Neural cell (in vitro differentiated cells): Measurements from ENCODE around the gene DNAL1. TPM values are rescaled to one million over a fixed set of nuclear protein-coding genes. Genes with fewer than 3 reads are reported as not detected.

Experiments
- H2AFZ ChIP-seq: fragments of 200-600, 300-800 bp; sonication (generic), shearing (Covaris generic); 2 replicates; pipeline ENCODE4 v1.6.0; 2014; ENCODE audit warnings: low read depth, mild to moderate bottlenecking, antibody characterized with exemption, low read length, moderate library complexity
- H3F3A ChIP-seq: fragments of 200-600 bp; shearing (Covaris generic); 2 replicates; pipeline ENCODE4 v1.6.1; 2016; ENCODE audit warnings: mild to moderate bottlenecking, moderate library complexity, mixed read lengths, antibody characterized with exemption, low read length; ENCODE audit not compliant: insufficient read depth, poor library complexity, severe bottlenecking
- H3K27ac ChIP-seq: fragments of 200-600, 300-800 bp; sonication (generic), shearing (Covaris generic); 2 replicates; pipeline ENCODE4 v1.5.1; 2014; ENCODE audit warnings: mild to moderate bottlenecking, low read length, moderate library complexity
- H3K27me3 ChIP-seq: fragments of 300-800, 200-600 bp; sonication (generic), shearing (Covaris generic); 2 replicates; pipeline ENCODE4 v1.6.0; 2014; ENCODE audit warnings: mild to moderate bottlenecking, low read depth, low read length, moderate library complexity; ENCODE audit not compliant: insufficient read depth
- H3K36me3 ChIP-seq: fragments of 300-800, 200-600 bp; sonication (generic), shearing (Covaris generic); 2 replicates; pipeline ENCODE4 v1.5.1; 2014; ENCODE audit warnings: mild to moderate bottlenecking, antibody characterized with exemption, low read length, moderate library complexity; ENCODE audit not compliant: insufficient read depth
- H3K4me2 ChIP-seq: fragments of 300-800, 200-600 bp; sonication (generic), shearing (Covaris generic); 2 replicates; pipeline ENCODE4 v1.6.0; 2014; ENCODE audit warnings: mild to moderate bottlenecking, low read length
- H3K4me3 ChIP-seq: fragments of 300-800, 200-600 bp; sonication (generic), shearing (Covaris generic); 2 replicates; pipeline ENCODE4 v1.5.1; 2014; ENCODE audit warnings: mild to moderate bottlenecking, low read length, moderate library complexity
- H3K79me2 ChIP-seq: fragments of 200-600 bp; shearing (Covaris generic); replicated peaks from 2 replicates; pipeline ENCODE4 v1.6.0; 2014; ENCODE audit warnings: mild to moderate bottlenecking, low read length, moderate library complexity; ENCODE audit not compliant: insufficient read depth
- H3K9ac ChIP-seq: fragments of 300-800, 200-600 bp; sonication (generic), shearing (Covaris generic); 2 replicates; pipeline ENCODE4 v1.6.1; 2016; ENCODE audit warnings: mild to moderate bottlenecking, low read length, mixed read lengths
- H3K9me2 ChIP-seq: fragments of 200-600 bp; shearing (Covaris generic); 2 replicates; pipeline ENCODE4 v1.6.1; 2016; ENCODE audit warnings: mild to moderate bottlenecking, low read length, mixed read lengths; ENCODE audit not compliant: insufficient read depth
- H3K9me3 ChIP-seq: fragments of 200-600, 300-800 bp; sonication (generic), shearing (Covaris generic); 2 replicates; pipeline ENCODE4 v1.6.1; 2016; ENCODE audit warnings: mild to moderate bottlenecking, mixed run types, low read length, moderate library complexity, mixed read lengths
- H4K20me1 ChIP-seq: fragments of 200-600 bp; shearing (Covaris generic); 2 replicates; pipeline ENCODE4 v1.6.1; 2016; ENCODE audit warnings: mild to moderate bottlenecking, mixed run types; ENCODE audit not compliant: insufficient read depth
- CTCF ChIP-seq: fragments of 450-650 bp; IDR thresholded peaks from 2 replicates; pipeline ENCODE4 v1.5.1; 2014; ENCODE audit warnings: antibody characterized with exemption, mild to moderate bottlenecking, moderate library complexity; ENCODE audit not compliant: poor library complexity, severe bottlenecking
- EP300 ChIP-seq: fragments of 450-650 bp; conservative IDR thresholded peaks from 2 replicates; pipeline ENCODE4 v1.6.1; 2014; ENCODE audit warnings: antibody characterized with exemption, mild to moderate bottlenecking, moderate library complexity; ENCODE audit not compliant: poor library complexity, severe bottlenecking
- EZH2 ChIP-seq: fragments of 200-600, 300-800 bp; shearing (Covaris generic), sonication (generic); IDR thresholded peaks from 2 replicates; pipeline ENCODE4 v1.6.1; 2014; ENCODE audit warnings: antibody characterized with exemption, low read length, borderline replicate concordance, mild to moderate bottlenecking; ENCODE audit not compliant: insufficient read depth, poor library complexity, severe bottlenecking
- MXI1 ChIP-seq: fragments of 450-650 bp; conservative IDR thresholded peaks from 2 replicates; pipeline ENCODE4 v1.6.1; 2014; ENCODE audit warnings: antibody characterized with exemption, mild to moderate bottlenecking; ENCODE audit not compliant: poor library complexity, severe bottlenecking
- POLR2AphosphoS5 ChIP-seq: IDR thresholded peaks from 2 replicates; pipeline ENCODE4 v1.6.1; 2012
- RAD21 ChIP-seq: fragments of 450-650 bp; conservative IDR thresholded peaks from 2 replicates; pipeline ENCODE4 v1.6.1; 2014; ENCODE audit warnings: antibody characterized with exemption, mild to moderate bottlenecking, moderate library complexity
- REST ChIP-seq: IDR thresholded peaks from 2 replicates; pipeline ENCODE4 v1.6.1; 2012; ENCODE audit warnings: borderline replicate concordance
- SMC3 ChIP-seq: fragments of 450-650 bp; conservative IDR thresholded peaks from 2 replicates; pipeline ENCODE4 v1.6.1; 2014; ENCODE audit warnings: antibody characterized with exemption, mild to moderate bottlenecking, moderate library complexity; ENCODE audit not compliant: poor library complexity
- TAF1 ChIP-seq: IDR thresholded peaks from 2 replicates; pipeline ENCODE4 v1.6.1; 2012; ENCODE audit warnings: low read depth
- polyA plus RNA-seq: library from polyadenylated mRNA; depleted of rRNA; stranded (reverse); fragments of >200 nt; gene quantifications from 2 replicates; pipeline ENCODE4 v1.2.3, GENCODE V29; 2014

Gene DNAL1
- polyA plus RNA-seq, 1 donor from 2014 or later, result 33.4 TPM

- H3K79me2 ChIP-seq, result no peaks in the 10 kb centered on the region
- no peaks in the 10 kb centered on the region for H3K36me3 ChIP-seq
- H3K9me2 ChIP-seq, result no peaks in the 10 kb centered on the region
- H3K4me2 ChIP-seq, result no peak overlapping the region
- H3F3A ChIP-seq, result no peaks in the 10 kb centered on the region
- H3K27ac ChIP-seq, result no peak overlapping the region
- TF ChIP-seq CTCF (no peak), EZH2 (no peak), MXI1 (no peak), REST (no peak), RAD21 (no peak), EP300 (no peak), TAF1 (no peak), POLR2AphosphoS5 (no peak), SMC3 (no peak)
- H3K9ac ChIP-seq, result no peak overlapping the region
- no peak overlapping the region for H2AFZ ChIP-seq
- no peak overlapping the region for H3K4me3 ChIP-seq
- no peaks in the 10 kb centered on the region for H3K9me3 ChIP-seq
- H4K20me1 ChIP-seq, result no peaks in the 10 kb centered on the region
- no peaks in the 10 kb centered on the region for H3K27me3 ChIP-seq
Observed at GRCh38 chr14:73602994-73603393, 41.8 kb upstream of the DNAL1 start.

- H4K20me1 ChIP-seq, result no peaks in the 10 kb centered on the region
- no peak overlapping the region for H2AFZ ChIP-seq
- no peak overlapping the region for H3K9ac ChIP-seq
- no peak overlapping the region for H3K4me2 ChIP-seq
- H3K27ac ChIP-seq, result no peak overlapping the region
- no peaks in the 10 kb centered on the region for H3K9me3 ChIP-seq
- no peaks in the 10 kb centered on the region for H3K27me3 ChIP-seq
- TF ChIP-seq SMC3 (no peak), MXI1 (no peak), RAD21 (no peak), TAF1 (no peak), CTCF (no peak), POLR2AphosphoS5 (no peak), EP300 (no peak), REST (no peak), EZH2 (no peak)
- no peaks in the 10 kb centered on the region for H3K79me2 ChIP-seq
- H3K9me2 ChIP-seq, result no peaks in the 10 kb centered on the region
- H3F3A ChIP-seq, result no peaks in the 10 kb centered on the region
- no peaks in the 10 kb centered on the region for H3K36me3 ChIP-seq
- H3K4me3 ChIP-seq, result no peak overlapping the region
Observed at GRCh38 chr14:73606271-73606670, 38.5 kb upstream of the DNAL1 start.
